CD4-positive, alpha-beta T cell treated with Interleukin-1 beta for 1 hour (primary cell): Measurements from ENCODE around the gene MTMR6.
"Not testable (repeated sequence)": the region's sequence is repeated elsewhere in the genome, so short reads cannot be mapped to it uniquely, and the experiment has no call there.

Experiments used
- DNase-seq, 2 donors: peaks; one replicate each; pipeline ENCODE4 v3.0.0-alpha.2; 2020 to 2022

MTMR6 gene

GRCh38 chr13:25286969-25287961, at the start of gene MTMR6:
TSS of gene MTMR6 (minus strand) at chr13:25287488. CDS start at chr13:25287247, 241 bp downstream.
- DNase-seq: peak; percentile 93 to 96

GRCh38 chr13:25335856-25336255, 48.6 kb upstream of the MTMR6 start:
- DNase-seq: no peak

GRCh38 chr13:25330541-25330940, 43.3 kb upstream of the MTMR6 start:
- DNase-seq: no peak

GRCh38 chr13:25329706-25330105, 42.4 kb upstream of the MTMR6 start:
- no peak for DNase-seq

GRCh38 chr13:25324100-25324499, 36.8 kb upstream of the MTMR6 start:
- DNase-seq: no peak

GRCh38 chr13:25319771-25320170, 32.5 kb upstream of the MTMR6 start:
- no peak for DNase-seq

GRCh38 chr13:25318946-25319345, 31.7 kb upstream of the MTMR6 start:
- not testable (repeated sequence) for DNase-seq

- DNase-seq: no peak
Observed at GRCh38 chr13:25310891-25311290, 23.6 kb upstream of the MTMR6 start.

- DNase-seq: no peak
Observed at GRCh38 chr13:25306671-25307464, 19.6 kb upstream of the MTMR6 start.

GRCh38 chr13:25302121-25302520, 14.8 kb upstream of the MTMR6 start:
- no peak for DNase-seq

GRCh38 chr13:25301347-25302113, 14.2 kb upstream of the MTMR6 start, which contains the start of gene NUP58:
TSS of gene NUP58 (plus strand) at chr13:25301625. CDS start at chr13:25301774, 149 bp downstream.
- DNase-seq: peak; percentile 93 to 94

GRCh38 chr13:25300861-25301346, 13.6 kb upstream of the MTMR6 start:
- DNase-seq: no peak

GRCh38 chr13:25295701-25296100, 8.4 kb upstream of the MTMR6 start:
- DNase-seq: no peak

- no peak for DNase-seq
Observed at GRCh38 chr13:25295228-25295627, 7.9 kb upstream of the MTMR6 start.

GRCh38 chr13:25292301-25292700, 5.0 kb upstream of the MTMR6 start:
- DNase-seq: peak in 1 of 2 donors; percentile 43

- DNase-seq: no peak
Observed at GRCh38 chr13:25291691-25292090, 4.4 kb upstream of the MTMR6 start.

- no peak for DNase-seq
Observed at GRCh38 chr13:25288966-25289365, 1.7 kb upstream of the MTMR6 start.

GRCh38 chr13:25286308-25286968, 850 bp downstream of the MTMR6 start:
- peak; percentile 59 to 67 for DNase-seq

- DNase-seq: no peak
Observed at GRCh38 chr13:25281935-25282332, 5.4 kb downstream of the MTMR6 start.

GRCh38 chr13:25281193-25281934, 5.9 kb downstream of the MTMR6 start:
- DNase-seq: no peak

GRCh38 chr13:25280396-25280795, 6.9 kb downstream of the MTMR6 start:
- DNase-seq: no peak
